ENCODE measurements around the gene PCOLCE2. TPM values are rescaled to one million over a fixed set of nuclear protein-coding genes. Genes with fewer than 3 reads are reported as not detected.

The PCOLCE2 gene
- total RNA-seq, 1 experiment from 2014 or later, result 14.6 TPM

GRCh38 chr3:142844339-142844977 is 44.4 kb downstream of the PCOLCE2 start:
- intact Hi-C loops (cut with micrococcal nuclease; ENCODE audit: unreplicated experiment) (no loop called here), in situ Hi-C loops (cut with HindIII; ENCODE audit: low pct_unique_long_range_greater_than_20kb, low sequenced_read_pairs) (no loop called here)
- ChIA-PET POLR2A (no interaction called here), CTCF (no interaction called here)
- ATAC-seq, result peak; percentile 77; the same call in 1 of the 2 replicates
- no TSS peak for BruUV-seq (replicated peaks)
- no peaks in the 10 kb centered on the region for H3K4me1 ChIP-seq (ENCODE audit: control insufficient read depth, insufficient read depth, low read length)
- H3K27me3 ChIP-seq (ENCODE audit: control insufficient read depth, insufficient read depth, low read length), result no peaks in the 10 kb centered on the region
- H3K27ac ChIP-seq (ENCODE audit: low read length), result no peak overlapping the region
- H3K4me3 ChIP-seq (ENCODE audit: low read depth in 2 of 2, low read length in 2 of 2), result no peak overlapping the region
- H3K36me3 ChIP-seq (ENCODE audit: control insufficient read depth, insufficient read depth, low read length), result no peaks in the 10 kb centered on the region
- no peak for DNase-seq (ENCODE audit: low read depth, low spot score)
- TF ChIP-seq REST (IDR thresholded peaks at IDR 0.05; ENCODE audit: insufficient read depth in 1 of 2, low read depth in 2 of 2, low read length in 1 of 2), result no peak
- TF ChIP-seq CTCF (IDR thresholded peaks at IDR 0.05), result peak; percentile 68; the same call in 1 of the 2 replicates
- H3K9me3 ChIP-seq (ENCODE audit: control insufficient read depth, insufficient read depth, low read depth, low read length), result no peaks in the 10 kb centered on the region

GRCh38 chr3:142839831-142840230 is 49.1 kb downstream of the PCOLCE2 start:
- no peaks in the 10 kb centered on the region for H3K36me3 ChIP-seq (ENCODE audit: control insufficient read depth, insufficient read depth, low read length)
- TF ChIP-seq TCF7L2 (IDR thresholded peaks at IDR 0.05; ENCODE audit: low read depth, low read length) (no peak), REST (IDR thresholded peaks at IDR 0.05; ENCODE audit: insufficient read depth in 1 of 2, low read depth in 2 of 2, low read length in 1 of 2) (no peak), SIN3A (IDR thresholded peaks at IDR 0.05; ENCODE audit: borderline replicate concordance, insufficient read depth, low read depth, low read length) (no peak), CTCF (IDR thresholded peaks at IDR 0.05) (no peak), POLR2AphosphoS5 (IDR thresholded peaks at IDR 0.05; ENCODE audit: low read depth, low read length) (no peak)
- DNase-seq (ENCODE audit: low read depth, low spot score) (no peak), ATAC-seq (no peak)
- no peaks in the 10 kb centered on the region for H3K4me1 ChIP-seq (ENCODE audit: control insufficient read depth, insufficient read depth, low read length)
- ChIA-PET POLR2A (no interaction called here), CTCF (no interaction called here)
- no peaks in the 10 kb centered on the region for H3K27me3 ChIP-seq (ENCODE audit: control insufficient read depth, insufficient read depth, low read length)
- H3K9me3 ChIP-seq (ENCODE audit: control insufficient read depth, insufficient read depth, low read depth, low read length), result no peaks in the 10 kb centered on the region
- no TSS peak for BruUV-seq (replicated peaks)
- no peak overlapping the region for H3K27ac ChIP-seq (ENCODE audit: low read length)
- in situ Hi-C loops (cut with HindIII; ENCODE audit: low pct_unique_long_range_greater_than_20kb, low sequenced_read_pairs) (no loop called here), intact Hi-C loops (cut with micrococcal nuclease; ENCODE audit: unreplicated experiment) (no loop called here)
- no peak overlapping the region for H3K4me3 ChIP-seq (ENCODE audit: low read depth in 2 of 2, low read length in 2 of 2)
